Activated CD8-positive, alpha-beta memory T cell treated with anti-CD3 and anti-CD28 coated beads, Interleukin-2, amount 50 U/mL, for 1 hour (primary cell): ENCODE measurements around the gene NUP210.

Experiments used
- DNase-seq: peaks from one replicate; pipeline ENCODE4 v3.0.0-alpha.2; 2020; ENCODE audit errors: extremely low read depth

NUP210 gene

GRCh38 chr3:13274551-13275332 is 145.4 kb downstream of the NUP210 start:
- no peak for DNase-seq

GRCh38 chr3:13274125-13274524 is 146.0 kb downstream of the NUP210 start:
- DNase-seq: no peak

GRCh38 chr3:13273604-13274105 is 146.5 kb downstream of the NUP210 start:
- DNase-seq: no peak

- DNase-seq: no peak
Measured at GRCh38 chr3:13272831-13273603, 147.1 kb downstream of the NUP210 start.

GRCh38 chr3:13269711-13270378 is 150.3 kb downstream of the NUP210 start:
- no peak for DNase-seq

- DNase-seq: no peak
Measured at GRCh38 chr3:13268961-13269441, 151.1 kb downstream of the NUP210 start.

GRCh38 chr3:13268120-13268519 is 152.0 kb downstream of the NUP210 start:
- DNase-seq: no peak

- no peak for DNase-seq
Measured at GRCh38 chr3:13266651-13267362, 153.3 kb downstream of the NUP210 start.
